Stimulated activated CD4-positive, alpha-beta T cell treated with anti-CD3 and anti-CD28 coated beads, Interleukin-1b, Interleukin-23, amount 100 ng/mL, for 4 hours (primary cell): ENCODE data around the gene CDK11B.

ENCODE experiments used
- DNase-seq, 2 donors: peaks; one replicate each; pipeline ENCODE4 v3.0.0-alpha.2; 2020; ENCODE audit warnings: low read depth in 2 of 2

Gene CDK11B

DNA sequence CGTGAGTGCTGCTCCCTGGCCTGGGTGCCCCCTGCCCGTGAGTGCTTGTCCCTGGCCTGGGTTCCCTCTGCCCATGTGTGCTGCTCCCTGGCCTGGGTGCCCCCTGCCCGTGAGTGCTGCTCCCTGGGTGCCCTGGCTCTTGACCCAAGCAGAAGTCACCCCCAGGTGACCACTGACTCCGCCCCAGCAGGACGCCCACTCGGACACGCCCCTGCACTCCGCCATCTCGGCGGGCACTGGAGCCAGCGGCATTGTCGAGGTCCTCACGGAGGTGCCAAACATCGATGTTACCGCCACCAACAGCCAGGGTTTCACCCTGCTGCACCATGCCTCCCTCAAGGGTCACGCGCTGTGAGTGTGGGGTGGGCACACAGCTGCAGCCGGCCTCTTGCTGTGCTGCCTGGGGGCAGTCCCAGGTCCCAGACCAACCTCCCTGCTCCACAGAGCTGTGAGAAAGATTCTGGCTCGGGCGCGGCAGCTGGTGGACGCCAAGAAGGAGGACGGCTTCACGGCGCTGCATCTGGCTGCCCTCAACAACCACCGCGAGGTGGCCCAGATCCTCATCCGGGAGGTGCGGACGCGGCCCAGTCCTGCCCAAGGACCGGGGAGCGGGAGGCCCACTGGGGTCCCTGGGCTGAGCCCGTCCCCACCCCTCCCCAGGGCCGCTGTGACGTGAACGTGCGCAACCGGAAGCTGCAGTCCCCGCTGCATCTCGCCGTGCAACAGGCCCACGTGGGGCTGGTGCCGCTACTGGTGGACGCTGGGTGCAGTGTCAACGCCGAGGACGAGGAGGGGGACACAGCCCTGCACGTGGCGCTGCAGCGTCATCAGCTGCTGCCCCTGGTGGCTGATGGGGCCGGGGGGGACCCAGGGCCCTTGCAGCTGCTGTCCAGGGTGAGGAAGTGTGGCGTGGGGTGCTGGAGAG is 30.7 kb downstream of the CDK11B start:
- DNase-seq: no peak

DNA sequence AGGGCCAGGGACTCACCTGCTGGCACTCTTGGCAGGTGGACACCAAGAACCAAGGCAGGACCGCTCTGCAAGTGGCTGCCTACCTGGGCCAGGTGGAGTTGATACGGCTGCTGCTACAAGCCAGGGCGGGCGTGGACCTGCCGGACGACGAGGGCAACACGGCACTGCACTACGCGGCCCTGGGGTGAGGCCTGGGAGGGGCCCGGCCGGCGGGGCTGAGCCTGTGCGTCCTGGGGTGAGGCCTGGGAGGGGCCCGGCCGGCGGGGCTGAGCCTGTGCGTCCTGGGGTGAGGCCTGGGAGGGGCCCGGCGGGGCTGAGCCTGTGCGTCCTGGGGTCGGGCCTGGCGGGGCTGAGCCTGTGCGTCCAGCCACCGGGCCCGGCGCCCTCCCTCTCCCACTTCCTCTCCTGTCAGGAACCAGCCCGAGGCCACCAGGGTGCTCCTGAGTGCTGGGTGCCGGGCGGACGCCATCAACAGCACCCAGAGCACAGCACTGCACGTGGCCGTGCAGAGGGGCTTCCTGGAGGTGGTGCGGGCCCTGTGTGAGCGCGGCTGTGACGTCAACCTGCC is 31.5 kb downstream of the CDK11B start:
- DNase-seq: no peak

GRCh38 chr1:1626207-1627141 is 32.3 kb downstream of the CDK11B start:
- no peak for DNase-seq

DNA sequence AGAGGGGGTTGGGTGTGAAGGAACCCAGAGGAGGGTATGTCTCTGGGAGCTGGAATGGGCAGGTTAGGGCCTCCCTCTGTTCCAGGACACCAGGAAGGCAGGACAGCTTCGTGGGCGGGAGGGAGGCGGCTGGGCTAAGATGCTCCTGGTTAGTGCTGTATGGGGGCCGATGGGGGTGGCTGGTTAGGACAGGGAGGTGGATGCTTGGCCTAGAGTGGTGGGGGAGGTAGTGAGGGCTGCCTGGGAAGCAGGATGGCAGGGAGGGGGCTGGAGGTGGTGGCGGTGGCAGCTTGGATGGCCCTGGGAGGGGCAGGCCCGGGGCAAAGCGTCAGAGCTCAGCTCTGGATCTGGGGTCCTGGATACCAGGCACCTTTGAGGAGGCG is 33.0 kb downstream of the CDK11B start:
- no peak for DNase-seq

DNA sequence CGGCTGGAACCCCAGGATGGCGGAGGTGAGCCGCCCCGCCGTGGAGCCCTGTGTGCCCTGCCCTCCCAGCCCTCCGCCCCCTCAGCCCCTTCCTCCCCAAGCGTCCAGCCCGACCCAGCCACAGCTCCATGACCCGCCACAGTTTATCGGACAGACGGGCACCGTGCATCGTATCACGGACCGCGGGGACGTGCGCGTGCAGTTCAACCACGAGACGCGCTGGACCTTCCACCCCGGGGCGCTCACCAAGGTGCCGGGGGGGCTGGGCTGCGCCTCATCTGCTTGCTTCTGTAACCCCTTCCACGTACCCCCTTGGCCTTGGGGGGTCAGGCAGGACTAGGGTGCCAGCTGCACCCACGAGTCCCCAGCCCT is 33.4 kb downstream of the CDK11B start:
- no peak for DNase-seq

DNA sequence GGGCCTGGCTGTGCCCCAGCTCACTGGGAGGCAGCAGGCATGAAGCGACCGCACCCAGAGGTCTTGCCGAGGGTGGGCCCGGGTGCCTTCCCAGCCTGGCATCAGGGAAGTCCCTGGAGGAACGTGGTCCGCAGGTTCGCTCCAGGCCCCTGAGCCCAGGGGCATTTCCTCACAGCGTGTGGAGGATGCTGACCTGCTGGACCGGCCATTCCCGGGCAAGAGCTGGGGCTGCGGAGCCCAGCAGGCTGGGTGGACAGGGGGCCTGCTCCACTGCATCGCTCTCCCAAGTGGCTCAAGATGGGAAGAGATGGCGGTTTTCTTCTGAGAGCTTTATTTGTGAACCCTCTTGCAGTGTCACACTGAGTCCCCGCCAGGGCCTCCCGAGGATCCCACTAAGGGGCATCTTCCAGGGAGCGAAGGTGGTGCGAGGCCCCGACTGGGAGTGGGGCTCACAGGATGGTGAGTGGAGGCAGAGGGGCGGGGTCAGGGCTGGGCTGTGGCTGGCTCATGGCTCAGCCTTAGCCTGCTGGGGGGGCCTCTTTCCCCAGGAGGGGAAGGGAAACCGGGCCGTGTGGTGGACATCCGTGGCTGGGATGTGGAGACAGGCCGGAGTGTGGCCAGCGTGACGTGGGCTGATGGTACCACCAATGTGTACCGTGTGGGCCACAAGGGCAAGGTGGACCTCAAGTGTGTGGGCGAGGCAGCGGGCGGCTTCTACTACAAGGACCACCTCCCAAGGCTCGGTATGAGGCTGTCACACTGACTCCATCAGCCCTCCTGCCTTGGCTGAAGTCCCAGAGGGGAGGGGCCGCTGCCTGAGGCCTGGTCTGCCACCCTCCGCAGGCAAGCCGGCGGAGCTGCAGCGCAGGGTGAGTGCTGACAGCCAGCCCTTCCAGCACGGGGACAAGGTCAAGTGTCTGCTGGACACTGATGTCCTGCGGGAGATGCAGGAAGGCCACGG is 34.1 kb downstream of the CDK11B start:
- DNase-seq: no peak

- no peak for DNase-seq
These were observed 35.0 kb downstream of the CDK11B start for GRCh38 chr1:1623631-1624442.

- DNase-seq: no peak
These were observed 35.6 kb downstream of the CDK11B start for GRCh38 chr1:1623181-1623630.

DNA sequence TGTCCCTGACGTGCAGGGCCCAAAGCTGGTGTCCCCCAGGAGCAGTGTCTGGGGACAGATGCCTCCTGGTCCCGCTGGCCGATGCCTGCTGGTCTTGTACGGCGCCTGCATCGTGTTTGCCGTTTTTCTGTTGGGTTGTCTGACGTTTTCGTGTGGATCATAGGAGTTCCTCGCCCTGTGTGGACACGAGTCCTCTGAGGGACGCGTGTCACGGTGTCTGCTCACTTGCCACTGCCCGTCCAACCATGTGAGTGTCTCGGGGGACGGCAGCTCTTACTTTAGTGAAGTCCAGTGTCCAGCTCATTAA is 36.1 kb downstream of the CDK11B start:
- no peak for DNase-seq

DNA sequence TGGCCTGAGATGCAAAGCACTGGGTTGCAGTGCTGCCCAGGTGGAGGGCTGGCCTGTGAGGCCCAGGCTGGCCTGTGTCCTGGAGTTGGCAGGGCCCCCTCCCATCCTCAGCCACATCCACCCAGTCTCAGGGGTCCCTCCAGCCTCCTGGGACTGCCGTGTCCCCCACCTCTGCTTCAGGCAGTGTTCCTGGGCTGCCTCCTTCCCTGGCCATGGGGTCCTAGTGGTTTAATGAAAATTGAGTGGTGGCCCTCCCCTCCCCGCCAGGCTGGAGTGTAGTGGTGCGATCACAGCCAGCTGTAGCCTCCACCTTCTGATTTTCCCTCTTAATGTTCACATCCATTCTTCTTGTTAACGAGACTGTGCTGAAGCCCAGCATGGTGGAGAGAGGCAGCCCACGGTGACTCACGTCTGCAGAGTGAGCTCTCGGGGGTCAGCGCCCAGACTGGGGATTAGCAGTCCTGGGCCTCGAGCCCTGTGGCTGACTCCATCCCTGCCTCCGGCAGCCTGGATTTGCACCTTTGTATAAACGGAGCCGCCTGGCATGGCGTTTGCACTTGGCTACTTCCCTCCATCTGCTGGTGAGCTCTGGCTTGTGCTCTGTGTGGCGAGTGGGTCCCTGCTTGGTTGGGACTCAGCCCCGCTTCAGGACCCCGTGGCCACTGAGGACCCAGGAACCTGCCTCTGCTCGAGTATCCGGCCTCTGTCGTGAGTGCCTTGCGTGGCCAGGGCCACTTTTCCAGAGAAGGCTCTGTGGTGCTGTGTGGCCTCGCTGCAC is 36.6 kb downstream of the CDK11B start:
- DNase-seq: no peak

GRCh38 chr1:1621173-1622009 is 37.4 kb downstream of the CDK11B start:
- DNase-seq: no peak

DNA sequence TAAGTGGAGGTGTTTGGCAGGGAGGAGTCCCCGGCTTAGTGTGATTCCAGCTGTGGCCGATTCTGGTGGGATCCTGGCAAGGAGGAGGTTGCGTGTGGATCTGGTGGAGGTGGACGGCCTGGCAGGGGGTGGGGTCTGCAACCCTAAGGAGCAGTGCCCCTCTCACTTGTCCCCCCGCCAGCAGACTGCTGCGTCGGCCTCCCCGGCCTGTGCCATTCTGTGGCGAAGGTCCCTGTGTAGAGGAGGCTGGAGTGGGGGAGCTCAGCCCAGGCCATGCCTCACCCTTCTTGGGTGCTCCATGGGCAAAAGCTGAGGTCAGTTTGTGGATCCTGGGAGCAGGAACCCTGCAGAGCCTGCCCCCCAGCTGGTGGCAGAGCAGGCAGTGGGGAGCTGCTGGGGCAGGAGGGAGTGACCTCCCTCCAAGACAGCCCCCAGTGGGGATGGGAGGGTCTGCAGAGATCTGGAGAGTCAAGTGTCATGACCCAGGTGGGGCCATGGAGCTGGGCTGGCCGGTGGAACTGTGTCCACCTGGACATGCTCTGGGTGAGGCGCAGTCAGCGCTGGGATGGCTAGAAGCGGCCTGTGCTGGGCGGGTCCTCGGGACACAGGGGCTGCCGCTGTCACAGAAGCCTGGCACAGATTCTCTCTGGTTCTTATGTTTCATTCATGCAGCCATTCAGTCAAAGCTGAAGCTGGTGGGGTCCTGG is 38.2 kb downstream of the CDK11B start:
- no peak for DNase-seq

GRCh38 chr1:1619917-1620361 is 38.9 kb downstream of the CDK11B start:
- no peak for DNase-seq

DNA sequence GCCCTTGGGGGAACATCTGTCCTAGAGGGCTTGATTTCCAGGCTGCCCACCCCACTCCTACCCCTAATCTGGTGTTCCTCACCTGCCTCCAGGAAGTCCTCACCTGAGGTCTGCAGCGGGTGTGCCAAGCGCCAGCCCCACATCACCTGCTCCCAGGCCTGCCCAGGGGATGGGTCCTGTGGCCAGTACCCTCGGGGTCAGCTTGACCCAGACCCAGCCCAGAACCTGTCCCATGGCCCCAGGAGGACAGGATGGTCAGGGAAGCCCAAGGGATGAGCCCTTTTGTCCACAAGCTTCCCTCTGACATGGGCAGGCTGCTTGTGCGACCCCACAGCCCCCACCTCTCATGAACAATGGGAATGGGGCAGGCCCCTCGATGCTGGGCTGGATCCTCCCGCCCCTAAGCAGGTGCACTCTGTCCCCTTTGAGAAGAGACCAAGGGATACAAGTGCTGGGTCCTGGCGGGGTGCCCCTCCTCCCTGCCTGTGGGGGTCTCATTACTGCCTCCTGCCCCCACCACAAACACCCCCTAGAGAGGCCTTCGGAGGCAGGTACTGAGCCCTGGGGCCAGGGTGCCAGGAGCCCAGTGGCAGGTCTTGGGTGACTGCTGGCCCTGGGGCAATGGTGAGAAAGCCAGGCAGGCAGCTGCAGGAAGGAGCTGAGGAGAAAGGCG is 40.3 kb downstream of the CDK11B start:
- DNase-seq: no peak

DNA sequence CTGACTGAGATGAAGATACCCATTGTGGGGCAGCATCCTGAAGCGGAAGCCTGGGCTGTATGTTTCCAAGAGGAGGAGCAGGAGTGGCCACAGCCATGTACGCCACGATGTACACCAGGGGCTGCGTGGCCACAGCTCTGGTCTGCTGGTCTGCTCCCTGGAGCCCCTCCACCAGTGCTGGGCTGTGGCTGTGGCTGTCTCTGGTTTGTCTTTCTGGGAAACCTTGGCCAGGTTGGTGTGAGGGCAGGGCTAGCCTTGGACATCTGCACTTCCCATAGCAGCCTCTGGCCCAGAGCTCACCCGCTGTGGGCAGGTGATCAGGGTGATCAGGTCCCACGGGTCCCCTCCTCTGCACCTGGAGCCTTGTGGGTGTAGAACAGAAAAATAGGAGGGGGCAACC is 40.9 kb downstream of the CDK11B start:
- no peak for DNase-seq

GRCh38 chr1:1617516-1617915 is 41.3 kb downstream of the CDK11B start:
- no peak for DNase-seq

DNA sequence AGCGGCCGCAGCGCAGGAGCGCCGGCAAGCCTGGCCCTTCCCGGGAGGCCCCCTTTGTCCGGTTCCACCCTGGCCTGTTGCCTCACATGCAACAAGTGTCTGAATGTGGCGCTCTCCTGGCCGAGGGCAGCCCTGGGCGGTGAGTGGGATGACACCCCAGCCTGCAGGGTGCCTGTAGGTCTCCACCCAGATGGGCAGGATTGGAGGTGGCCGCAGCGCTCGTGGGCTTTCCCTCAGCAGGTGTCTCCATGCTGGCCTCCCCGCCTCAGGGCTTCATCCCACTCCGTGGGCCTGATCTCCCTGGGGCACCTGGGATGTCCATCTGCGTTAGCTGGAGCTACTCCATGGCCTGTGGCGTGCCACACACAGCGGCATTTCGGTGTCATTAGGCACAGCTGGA is 42.0 kb downstream of the CDK11B start:
- DNase-seq: no peak
